HPDE6-E6E7 (cell line): ENCODE data around the gene CDH2.
"Not testable (repeated sequence)": the region's sequence is repeated elsewhere in the genome, so short reads cannot be mapped to it uniquely, and the experiment has no call there.

ENCODE experiments used
- DNase-seq: peaks from one replicate; pipeline ENCODE4 v3.0.0; 2011; ENCODE audit warnings: missing footprints; ENCODE audit errors: extremely low spot score

CDH2 gene

GRCh38 chr18:27921904-27922751 lies 254.8 kb downstream of the CDH2 start:
- DNase-seq, result peak; percentile 36

- peak; percentile 1 for DNase-seq
Observed at GRCh38 chr18:27921392-27921791, 255.5 kb downstream of the CDH2 start.

DNA sequence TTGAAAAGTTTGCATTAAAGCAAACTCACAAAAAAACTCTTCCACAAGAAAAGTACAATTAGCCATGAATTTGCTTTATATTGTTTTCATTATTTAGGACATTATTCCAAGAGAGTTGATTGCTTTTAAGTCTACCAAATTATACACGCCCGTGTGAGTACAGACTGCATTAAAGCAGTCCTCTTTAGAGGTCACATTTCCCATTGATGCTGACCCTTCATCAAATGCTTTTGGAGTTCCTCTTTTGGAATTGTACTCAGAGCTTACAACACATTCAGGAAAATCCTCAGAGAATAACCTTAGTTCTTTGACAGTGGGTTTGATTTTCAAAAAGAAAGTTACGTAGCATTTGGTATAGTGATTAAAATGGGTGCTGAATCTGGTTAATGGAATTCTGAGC lies 256.1 kb downstream of the CDH2 start:
- no peak for DNase-seq

DNA sequence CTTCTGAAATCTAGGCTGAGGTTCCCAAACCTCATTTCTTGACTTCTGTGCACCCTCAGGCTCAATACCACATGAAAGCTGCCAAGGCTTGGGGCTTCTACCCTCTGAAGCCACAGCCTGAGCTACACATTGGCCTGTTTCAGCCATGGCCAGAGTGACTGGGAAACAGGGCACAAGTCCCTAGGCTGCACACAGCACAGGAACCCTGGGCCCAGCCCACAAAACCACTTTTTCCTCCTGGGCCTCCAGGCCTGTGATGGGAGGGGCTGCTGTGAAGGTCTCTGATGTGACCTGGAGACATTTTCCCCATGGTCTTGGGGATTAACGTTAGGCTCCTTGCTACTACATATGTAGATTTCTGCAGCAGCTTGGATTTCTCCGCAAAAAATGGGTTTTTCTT lies 270.7 kb downstream of the CDH2 start:
- DNase-seq, result not testable (repeated sequence)

- no peak for DNase-seq
Observed at GRCh38 chr18:27903906-27904305, 273.0 kb downstream of the CDH2 start.

DNA sequence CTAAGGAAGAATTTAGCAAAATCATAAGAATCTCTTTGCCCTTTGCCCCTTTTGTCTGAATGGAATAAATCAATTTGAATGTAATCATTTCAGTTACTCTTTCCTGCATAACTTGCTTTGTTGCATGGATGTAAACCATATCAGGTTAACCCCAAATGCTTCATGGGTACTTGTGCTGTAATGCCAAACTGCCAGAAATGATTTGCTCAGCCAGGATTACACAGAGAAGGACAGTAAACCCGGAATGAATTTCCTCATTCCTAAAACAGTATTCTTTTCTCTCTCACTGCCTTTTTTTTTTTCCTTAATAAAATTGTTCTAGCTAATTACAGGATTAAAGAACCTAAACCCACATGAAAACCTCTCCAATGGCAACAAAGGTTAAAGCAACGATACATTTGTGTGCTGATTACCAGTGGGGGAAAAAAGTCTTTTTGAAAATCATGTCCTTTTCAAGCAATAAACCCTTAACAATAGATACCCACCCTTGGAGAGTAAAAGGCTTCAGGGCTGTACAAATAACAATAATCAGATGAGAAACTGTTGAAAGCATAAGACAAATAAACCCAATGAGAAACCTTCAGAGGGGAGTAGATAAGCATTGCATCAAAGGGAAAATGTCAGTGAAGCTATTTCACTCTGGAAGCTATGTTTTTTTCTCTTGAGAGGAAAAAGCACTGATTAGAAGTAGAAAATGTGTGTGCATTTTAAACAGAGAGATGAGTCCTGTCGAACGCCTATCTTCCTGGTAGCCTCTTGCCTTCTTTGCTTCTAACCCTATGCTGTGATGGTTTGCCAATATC lies 275.3 kb downstream of the CDH2 start:
- no peak for DNase-seq
